Effector memory CD4-positive, alpha-beta T cell (primary cell): ENCODE results near the gene PSMG3.

ENCODE experiments used
- DNase-seq, 3 donors: peaks; one replicate each; pipeline ENCODE4 v3.0.0-alpha.2; 2020
- H3K27ac ChIP-seq: 2 replicates; pipeline ENCODE4 v1.7.0; 2013; ENCODE audit warnings: mild to moderate bottlenecking, low read length, moderate library complexity; ENCODE audit not compliant: insufficient read depth, poor library complexity, severe bottlenecking
- H3K27me3 ChIP-seq: replicated peaks from 2 replicates; pipeline ENCODE4 v1.7.0; 2013; ENCODE audit warnings: mild to moderate bottlenecking, low read length; ENCODE audit not compliant: insufficient read depth, control insufficient read depth, poor library complexity, severe bottlenecking
- H3K36me3 ChIP-seq: 2 replicates; pipeline ENCODE4 v1.7.0; 2013; ENCODE audit warnings: mild to moderate bottlenecking, low read length, moderate library complexity; ENCODE audit not compliant: control insufficient read depth, insufficient read depth
- H3K4me1 ChIP-seq: 2 replicates; pipeline ENCODE4 v1.7.0; 2013; ENCODE audit warnings: low read length, mild to moderate bottlenecking; ENCODE audit not compliant: control insufficient read depth, insufficient read depth, poor library complexity, severe bottlenecking
- H3K4me3 ChIP-seq: 2 replicates; pipeline ENCODE4 v1.7.0; 2013; ENCODE audit warnings: low read length, low read depth, mild to moderate bottlenecking; ENCODE audit not compliant: insufficient read depth, poor library complexity, severe bottlenecking
- H3K9me3 ChIP-seq: 2 replicates; pipeline ENCODE4 v1.7.0; 2013; ENCODE audit warnings: mild to moderate bottlenecking, low read length, moderate library complexity; ENCODE audit not compliant: control insufficient read depth

PSMG3 gene

GRCh38 chr7:1539181-1539881 lies 30.5 kb downstream of the PSMG3 start:
- Histone ChIP-seq H3K4me1 (no peaks in the 10 kb centered on the region), H3K27me3 (no peaks in the 10 kb centered on the region), H3K27ac (no peak overlapping the region), H3K4me3 (no peak overlapping the region), H3K9me3 (no peaks in the 10 kb centered on the region), H3K36me3 (peaks cover 46% of the 10 kb centered on the region)
- DNase-seq, result no peak

DNA sequence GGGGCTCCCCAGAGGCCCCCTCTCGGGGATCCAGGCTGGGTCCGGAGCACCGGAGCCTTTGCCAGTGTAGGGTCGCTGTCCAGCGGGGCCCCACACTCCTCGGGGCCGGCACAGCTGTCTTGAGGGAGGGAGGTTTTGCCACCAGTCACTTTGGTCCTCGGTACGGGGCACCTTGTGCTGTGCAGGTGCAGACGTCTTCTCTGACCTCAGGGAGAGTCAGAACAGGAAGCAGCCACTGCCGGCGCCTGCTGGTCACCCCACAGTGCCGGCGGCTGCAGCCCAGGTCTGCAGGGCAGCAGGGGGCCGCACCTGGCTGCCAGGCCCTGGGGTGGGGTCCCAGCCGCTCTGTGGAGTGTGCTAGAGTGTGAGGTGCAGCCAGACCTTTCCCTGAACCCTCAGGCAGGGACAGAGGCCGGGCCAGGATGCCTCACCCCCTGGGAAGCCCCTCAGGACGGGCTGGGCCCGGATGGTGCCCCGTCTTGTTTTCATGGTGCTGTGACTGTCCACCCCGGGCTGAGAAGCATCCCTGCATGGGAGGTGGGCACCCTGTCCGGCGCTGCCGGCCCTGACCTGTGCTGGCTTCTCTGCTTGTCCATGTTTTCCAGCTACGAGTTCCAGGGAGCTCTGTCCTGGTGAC lies 31.2 kb downstream of the PSMG3 start:
- no peaks in the 10 kb centered on the region for H3K27me3 ChIP-seq
- no peaks in the 10 kb centered on the region for H3K9me3 ChIP-seq
- H3K4me3 ChIP-seq, result no peak overlapping the region
- peaks cover 5% of the 10 kb centered on the region for H3K4me1 ChIP-seq
- no peak overlapping the region for H3K27ac ChIP-seq
- DNase-seq, result no peak
- H3K36me3 ChIP-seq, result peaks cover 46% of the 10 kb centered on the region

- Histone ChIP-seq H3K27me3 (no peaks in the 10 kb centered on the region), H3K4me1 (peaks cover 14% of the 10 kb centered on the region), H3K4me3 (no peak overlapping the region), H3K36me3 (peaks cover 46% of the 10 kb centered on the region), H3K9me3 (no peaks in the 10 kb centered on the region), H3K27ac (no peak overlapping the region)
- no peak for DNase-seq
These were observed 32.1 kb downstream of the PSMG3 start for GRCh38 chr7:1537535-1538412.

DNA sequence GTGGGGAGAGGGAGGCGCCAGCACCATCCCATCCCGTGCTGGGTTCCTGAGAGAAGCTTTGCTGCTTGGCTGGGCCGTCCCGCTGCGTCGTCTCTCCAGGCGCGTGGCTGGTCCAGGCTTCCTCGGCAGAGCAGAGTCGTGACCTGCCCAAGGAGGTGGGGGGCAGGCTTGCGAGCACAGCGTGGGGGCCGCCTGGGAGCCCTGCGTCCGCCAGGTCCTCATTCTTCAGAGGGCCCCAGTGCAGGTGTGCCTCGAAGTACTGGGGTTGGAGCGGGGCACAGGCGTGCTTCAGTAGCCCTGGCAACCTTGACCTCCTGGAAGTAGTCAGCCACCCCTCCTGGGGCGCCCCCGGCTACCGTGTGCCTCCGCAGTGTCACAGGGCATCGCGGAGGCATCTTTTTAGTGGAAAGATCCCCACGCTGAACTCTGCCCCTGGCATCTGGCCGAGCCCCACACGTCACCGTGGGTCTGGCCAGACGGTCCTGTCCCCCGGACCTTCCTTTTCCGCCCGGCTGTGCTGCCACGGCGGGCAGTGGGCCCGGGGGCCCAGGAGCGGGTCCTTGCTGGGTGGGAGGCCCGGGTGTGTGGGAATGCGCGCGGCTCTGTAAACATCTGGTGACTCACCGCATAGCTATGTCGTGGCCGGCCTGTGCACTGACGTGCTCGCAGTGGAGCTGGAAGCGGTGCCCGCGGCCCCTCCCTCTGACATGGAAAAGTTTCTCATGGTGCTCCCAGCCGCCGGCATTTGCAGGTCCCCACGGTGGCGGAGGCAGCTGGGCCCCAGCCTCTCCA lies 32.9 kb downstream of the PSMG3 start:
- no peaks in the 10 kb centered on the region for H3K9me3 ChIP-seq
- peaks cover 46% of the 10 kb centered on the region for H3K36me3 ChIP-seq
- no peak overlapping the region for H3K27ac ChIP-seq
- H3K4me3 ChIP-seq, result no peak overlapping the region
- peaks cover 20% of the 10 kb centered on the region for H3K4me1 ChIP-seq
- DNase-seq, result no peak
- no peaks in the 10 kb centered on the region for H3K27me3 ChIP-seq

GRCh38 chr7:1536455-1536742 lies 33.4 kb downstream of the PSMG3 start:
- peaks cover 42% of the 10 kb centered on the region for H3K36me3 ChIP-seq
- H3K4me3 ChIP-seq, result no peak overlapping the region
- no peaks in the 10 kb centered on the region for H3K27me3 ChIP-seq
- DNase-seq, result no peak
- no peak overlapping the region for H3K27ac ChIP-seq
- H3K4me1 ChIP-seq, result peaks cover 26% of the 10 kb centered on the region
- no peaks in the 10 kb centered on the region for H3K9me3 ChIP-seq

- peaks cover 37% of the 10 kb centered on the region for H3K36me3 ChIP-seq
- H3K4me3 ChIP-seq, result no peak overlapping the region
- H3K27ac ChIP-seq, result peak overlapping the region; percentile 25
- H3K9me3 ChIP-seq, result no peaks in the 10 kb centered on the region
- no peaks in the 10 kb centered on the region for H3K27me3 ChIP-seq
- no peak for DNase-seq
- peaks cover 28% of the 10 kb centered on the region for H3K4me1 ChIP-seq
These were observed 34.0 kb downstream of the PSMG3 start for GRCh38 chr7:1535701-1536454.

- H3K4me3 ChIP-seq, result no peak overlapping the region
- DNase-seq, result no peak
- no peaks in the 10 kb centered on the region for H3K27me3 ChIP-seq
- peaks cover 28% of the 10 kb centered on the region for H3K4me1 ChIP-seq
- no peaks in the 10 kb centered on the region for H3K9me3 ChIP-seq
- H3K27ac ChIP-seq, result no peak overlapping the region
- H3K36me3 ChIP-seq, result peaks cover 32% of the 10 kb centered on the region
These were observed 34.8 kb downstream of the PSMG3 start for GRCh38 chr7:1535100-1535458.

- Histone ChIP-seq H3K4me3 (no peak overlapping the region), H3K4me1 (peaks cover 28% of the 10 kb centered on the region), H3K27ac (no peak overlapping the region), H3K36me3 (peaks cover 26% of the 10 kb centered on the region), H3K9me3 (no peaks in the 10 kb centered on the region), H3K27me3 (no peaks in the 10 kb centered on the region)
- no peak for DNase-seq
These were observed 35.3 kb downstream of the PSMG3 start for GRCh38 chr7:1534330-1535099.
